Heart left ventricle (tissue), 16 donors: ENCODE results near the gene R3HDM2. TPM values are rescaled to one million over a fixed set of nuclear protein-coding genes. Genes with fewer than 3 reads are reported as not detected.

Experiments
- ATAC-seq, 4 donors: fragments of 200-7000 bp; cut with Tn5 transposase; one replicate each; pipeline ENCODE4 v1.9.1; 2020 to 2022; ENCODE audit warnings: moderate library complexity in 4 of 4, mild to moderate bottlenecking in 3 of 4, moderate number of reproducible peaks in 1 of 4
- DNase-seq, 5 donors: peaks; one replicate each; pipeline ENCODE4 v3.0.0-alpha.2; 2020
- H3K27ac ChIP-seq, 12 donors: fragments of 200-600 bp; sonication (generic) in 4 of 12; one replicate each; pipeline versions ENCODE4 v1.5.0 to v1.8.0; 2016 to 2022; ENCODE audit warnings: mild to moderate bottlenecking in 2 of 12
- H3K27me3 ChIP-seq, 9 donors: fragments of 200-600 bp; sonication (generic) in 2 of 9; one replicate each; pipeline versions ENCODE4 v1.5.1 to v1.8.0; 2016 to 2022; ENCODE audit warnings: mild to moderate bottlenecking in 3 of 9
- H3K36me3 ChIP-seq, 9 donors: fragments of 200-600 bp; sonication (generic) in 2 of 9; one replicate each; pipeline versions ENCODE4 v1.5.0 to v1.8.0; 2018 to 2022; ENCODE audit warnings: mild to moderate bottlenecking in 2 of 9
- H3K4me1 ChIP-seq, 12 donors: fragments of 200-600 bp; sonication (generic) in 4 of 12; one replicate each; pipeline versions ENCODE4 v1.5.0 to v1.8.0; 2016 to 2022; ENCODE audit warnings: mild to moderate bottlenecking in 3 of 12
- H3K4me3 ChIP-seq, 12 donors: fragments of 200-600 bp; sonication (generic) in 4 of 12; one replicate each; pipeline versions ENCODE4 v1.5.0 to v1.8.0; 2017 to 2022; ENCODE audit warnings: mild to moderate bottlenecking in 9 of 12, moderate library complexity in 4 of 12
- H3K9me3 ChIP-seq, 12 donors: fragments of 200-600 bp; sonication (generic) in 4 of 12; one replicate each; pipeline versions ENCODE4 v1.5.0 to v1.8.0; 2016 to 2022; ENCODE audit warnings: mild to moderate bottlenecking in 1 of 12
- CTCF ChIP-seq, 12 donors: fragments of 200-600 bp; sonication (generic) in 4 of 12; IDR thresholded peaks; one replicate each; pipeline versions ENCODE4 v1.5.0 to v1.8.0; 2018 to 2022; ENCODE audit warnings: antibody characterized with exemption in 12 of 12, mild to moderate bottlenecking in 5 of 12
- POLR2A ChIP-seq, 2 donors: fragments of 450-650 bp; IDR thresholded peaks; one replicate each; pipeline ENCODE4 v1.6.1; 2017; ENCODE audit warnings: antibody characterized with exemption in 2 of 2, mild to moderate bottlenecking in 2 of 2, moderate library complexity in 2 of 2
- WGBS, 4 donors: extraction: QIAGEN DNeasy Blood & Tissue Kit in 2 of 4; methylation state at CpG; one replicate each; pipeline versions ENCODE4 v1.1.5 to v1.1.7; 2013 to 2018; 5-methylcytosine and 5-hydroxymethylcytosine counted together
- intact Hi-C, 10 donors: fragments of 100-400 bp; cut with DNase I; formaldehyde crosslinking; loops; one replicate each; pipeline versions ENCODE4 v1.11.1 to v1.14.2; 2022
- polyA plus RNA-seq, 2 donors: library from polyadenylated mRNA; stranded (reverse); fragments of 200-250 nt; gene quantifications; one replicate each; pipeline ENCODE4 v1.2.3, GENCODE V29; 2013
- total RNA-seq, 9 donors: library from RNA; depleted of rRNA in 2 of 9; stranded (reverse); fragments of >200 nt in 2 of 9; fragmentation: NEBNext Ultra II Directional in 3 of 9; extraction: Animal tissue kit (Norgen Biotek cat#: 25700) in 3 of 9; gene quantifications; one replicate each; pipeline versions ENCODE4 v1.1.0 to v1.2.4, GENCODE V29; 2016 to 2023
- donor health status: ischemic (EF 13 %, LVEDD 7.1; RV severe dilation, severe dysfunction).
- donor health status: healthy with polysubstance abuse.
- donor health status: DM: no; HTN: yes; CAD: no.
- donor health status: DM: no; HTN: no; CAD: no.
- donor health status: ischemic (EF 25% LVEDD 6.9; RV normal size, moderate dysfunction).
- donor health status: ischemic (EF 25% LVEDD 5.7; RV mildly dilated, moderate dysfunction).
- donor health status: healthy.
- donor health status: DM: yes; HTN: yes; CAD: no.
- donor health status: ischemic (EF 35%, LVEDD 5.7; RV mildly dilated, moderate dysfunction).
- donor health status: nonischemic (EF 11% LVEDD 7.7; RV severe dilation, severe dysfunction).
- donor health status: DM: yes; HTN: yes; CAD: no.
- donor health status: PGD.
- donor health status: ischemic (EF 29% LVEDD 5.4; RV normal size, mild dysfunction).
- donor health status: nonischemic (EF 23%, LVEDD 6.1; RV moderate dilation, normal function).

Gene R3HDM2
- total and polyA plus RNA-seq, 11 donors: 12.7 to 102 (median 59.8) TPM

GRCh38 chr12:57386187-57386720, 44.6 kb downstream of the R3HDM2 start:
- Histone ChIP-seq H3K9me3 (no peaks in the 10 kb centered on the region), H3K27me3 (no peaks in the 10 kb centered on the region), H3K4me3 (no peak overlapping the region), H3K27ac (no peak overlapping the region), H3K36me3 (peaks cover 0 to 24% (median 4%) of the 10 kb centered on the region in 9 donors), H3K4me1 (peaks cover 0 to 22% (median 10%) of the 10 kb centered on the region in 12 donors)
- WGBS, 4 donors: 97 to 99% (median 98%) methylated on average over 15 to 33 of the region's 33 CpGs
- TF ChIP-seq CTCF (IDR thresholded peaks at IDR 0.05) (no peak), POLR2A (IDR thresholded peaks at IDR 0.05) (no peak)
- DNase-seq (no peak), ATAC-seq (no peak)
- intact Hi-C loops: no loop called here

GRCh38 chr12:57385586-57385985, 45.3 kb downstream of the R3HDM2 start:
- 96 to 100% (median 97%) methylated on average over 3 of the region's 3 CpGs for WGBS, 4 donors
- no peak for DNase-seq
- ATAC-seq: no peak
- H3K4me1 ChIP-seq: peaks cover 0 to 22% (median 10%) of the 10 kb centered on the region in 12 donors
- no peaks in the 10 kb centered on the region for H3K9me3 ChIP-seq
- intact Hi-C loops: no loop called here
- peaks cover 0 to 23% (median 9%) of the 10 kb centered on the region in 9 donors for H3K36me3 ChIP-seq
- H3K27ac ChIP-seq: no peak overlapping the region
- H3K27me3 ChIP-seq: no peaks in the 10 kb centered on the region
- TF ChIP-seq CTCF (IDR thresholded peaks at IDR 0.05): no peak
- TF ChIP-seq POLR2A (IDR thresholded peaks at IDR 0.05): no peak
- no peak overlapping the region for H3K4me3 ChIP-seq

- H3K4me1 ChIP-seq: peaks cover 0 to 13% (median 3%) of the 10 kb centered on the region in 12 donors
- TF ChIP-seq POLR2A (IDR thresholded peaks at IDR 0.05) (no peak), CTCF (IDR thresholded peaks at IDR 0.05) (no peak)
- DNase-seq: no peak
- ATAC-seq: no peak
- no peak overlapping the region for H3K4me3 ChIP-seq
- intact Hi-C loops: no loop called here
- H3K27me3 ChIP-seq: no peaks in the 10 kb centered on the region
- no peaks in the 10 kb centered on the region for H3K9me3 ChIP-seq
- H3K36me3 ChIP-seq: peaks cover 0 to 16% (median 5%) of the 10 kb centered on the region in 9 donors
- no peak overlapping the region for H3K27ac ChIP-seq
- WGBS, 4 donors: 83 to 93% (median 91%) methylated on average over 1 of the region's 1 CpG
These were observed 46.4 kb downstream of the R3HDM2 start for GRCh38 chr12:57384478-57384877.

- Histone ChIP-seq H3K27ac (no peak overlapping the region), H3K4me3 (no peak overlapping the region), H3K4me1 (peaks cover 0 to 3% (median 0%) of the 10 kb centered on the region in 12 donors), H3K36me3 (peaks cover 0 to 13% (median 4%) of the 10 kb centered on the region in 9 donors), H3K27me3 (no peaks in the 10 kb centered on the region), H3K9me3 (no peaks in the 10 kb centered on the region)
- ATAC-seq (no peak), DNase-seq (no peak)
- TF ChIP-seq POLR2A (IDR thresholded peaks at IDR 0.05) (no peak), CTCF (IDR thresholded peaks at IDR 0.05) (no peak)
- 85 to 88% (median 86%) methylated on average over 2 of the region's 2 CpGs for WGBS, 4 donors
- intact Hi-C loops: no loop called here
These were observed 49.1 kb downstream of the R3HDM2 start for GRCh38 chr12:57381693-57382220.
